ENCODE results near the gene EDARADD. TPM values are rescaled to one million over a fixed set of nuclear protein-coding genes. Genes with fewer than 3 reads are reported as not detected.

Gene EDARADD
- under 1 TPM in 1 of 2 donors, not detected in 1; 0.34 TPM for total RNA-seq

DNA sequence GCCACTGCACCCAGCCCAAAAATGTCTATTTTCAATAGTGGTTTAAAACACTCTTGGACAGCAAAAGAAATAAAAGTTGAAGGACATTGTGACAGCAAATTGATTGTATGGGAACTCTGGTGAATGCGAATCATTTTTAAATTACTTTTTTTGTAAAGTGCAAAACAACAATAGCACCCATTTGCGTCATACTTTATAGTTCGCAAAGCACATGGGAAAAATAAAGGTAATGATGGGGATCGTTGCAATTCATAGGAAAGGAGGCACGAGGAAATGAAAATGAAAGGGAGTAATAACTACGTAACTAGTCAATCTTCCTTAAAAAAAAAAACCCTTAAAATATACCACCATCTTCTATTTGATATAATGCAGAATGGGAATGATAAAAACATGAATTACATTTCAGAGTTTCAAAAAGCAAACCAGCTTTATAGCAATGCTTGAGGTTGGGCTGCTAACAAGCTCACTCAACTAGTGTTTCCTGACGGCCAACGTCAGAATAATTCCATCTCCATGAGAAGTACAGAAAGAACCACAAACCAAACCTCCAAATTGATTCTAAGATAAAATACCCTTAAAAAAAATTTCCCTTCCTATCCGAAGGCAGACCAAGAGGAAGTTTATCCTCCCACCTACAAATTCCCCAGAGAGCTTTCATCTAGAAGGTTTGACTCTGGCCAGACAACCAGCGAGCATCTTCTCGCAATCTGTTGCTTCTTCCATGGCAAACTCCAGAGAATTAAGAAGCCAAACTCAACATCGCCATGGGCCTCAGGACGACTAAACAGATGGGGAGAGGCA lies at the start of gene EDARADD:
EDARADD (plus strand) TSS at position 606 of the 801 bp plus-strand sequence; CDS start at position 765, 159 bp downstream.

DNA sequence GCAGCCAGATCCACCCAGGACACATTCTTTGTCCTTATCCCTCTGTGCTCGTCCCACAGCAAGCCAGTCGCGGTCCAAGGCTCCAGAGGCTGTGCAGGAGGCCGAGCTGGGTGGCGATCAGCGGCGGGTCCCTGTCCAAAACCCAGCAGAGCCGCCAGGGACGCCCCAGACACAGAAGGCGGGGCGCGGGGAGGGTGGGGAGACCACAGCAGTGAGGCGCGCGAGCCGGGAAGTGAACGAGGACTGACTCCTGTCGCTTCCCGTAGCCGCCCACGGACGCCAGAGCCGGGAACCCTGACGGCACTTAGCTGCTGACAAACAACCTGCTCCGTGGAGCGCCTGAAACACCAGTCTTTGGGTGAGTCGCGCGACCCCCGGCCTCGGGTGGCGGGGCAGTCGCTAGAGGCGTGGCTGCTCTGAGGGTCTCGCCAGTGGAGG lies 129.6 kb downstream of the EDARADD start, which contains the start of gene LGALS8:
LGALS8 (plus strand) TSS at position 279 of the 438 bp plus-strand sequence. CDS start 2,089 bp downstream, outside the sequence.

Other genes with a start within 250 kb of the EDARADD start
- 1 to 10 TPM; 3.7 to 4.1 TPM for gene ERO1B, start 112.3 kb upstream of the EDARADD start, total RNA-seq
- gene LGALS8, start 129.7 kb downstream of the EDARADD start, total RNA-seq, result 10 to 100 TPM; 81.6 to 94.6 TPM
- gene HEATR1, start 210.2 kb downstream of the EDARADD start, total RNA-seq, result 10 to 100 TPM; 31.0 to 40.3 TPM